ENCODE measurements around the gene TGFBR2.

GRCh38 chr3:30696896-30697295 is 90.5 kb downstream of the TGFBR2 start:
- TF ChIP-seq GATA3 (IDR thresholded peaks at IDR 0.05; ENCODE audit: low read depth, low read length) = no peak
- no peak for TF ChIP-seq GATA2 (IDR thresholded peaks at IDR 0.05; ENCODE audit: low read depth, low read length)
